Stimulated activated CD8-positive, alpha-beta memory T cell treated with anti-CD3 and anti-CD28 coated beads, Interleukin-7, amount 100 ng/mL, for 48 hours (primary cell): ENCODE results near the gene GK.
"Not testable (repeated sequence)": the region's sequence is repeated elsewhere in the genome, so short reads cannot be mapped to it uniquely, and the experiment has no call there.

Experiments used
- DNase-seq, 2 donors: peaks; one replicate each; pipeline ENCODE4 v3.0.0-alpha.2; 2020; ENCODE audit warnings: low read depth in 1 of 2; ENCODE audit errors: extremely low read depth in 1 of 2

The GK gene

GRCh38 chrX:30652527-30653414 is 452 bp upstream of the GK start:
- peak; percentile 86 to 87 for DNase-seq

- DNase-seq: not testable (repeated sequence)
Observed at GRCh38 chrX:30654386-30654785, 1.2 kb downstream of the GK start.

- DNase-seq: no peak
Observed at GRCh38 chrX:30654989-30655607, 1.9 kb downstream of the GK start.

- DNase-seq: no peak
Observed at GRCh38 chrX:30655991-30656390, 2.8 kb downstream of the GK start.

- no peak for DNase-seq
Observed at GRCh38 chrX:30657196-30658161, 4.3 kb downstream of the GK start.

- no peak for DNase-seq
Observed at GRCh38 chrX:30659421-30659820, 6.2 kb downstream of the GK start.

- no peak for DNase-seq
Observed at GRCh38 chrX:30661228-30661627, 8.0 kb downstream of the GK start.

GRCh38 chrX:30663322-30663721 is 10.1 kb downstream of the GK start:
- DNase-seq: no peak

GRCh38 chrX:30665471-30665870 is 12.2 kb downstream of the GK start:
- no peak for DNase-seq

GRCh38 chrX:30666094-30666493 is 12.9 kb downstream of the GK start:
- no peak for DNase-seq

- no peak for DNase-seq
Observed at GRCh38 chrX:30668581-30668980, 15.4 kb downstream of the GK start.

GRCh38 chrX:30671189-30671588 is 18.0 kb downstream of the GK start:
- DNase-seq: not testable (repeated sequence)

- no peak for DNase-seq
Observed at GRCh38 chrX:30673127-30673796, 20.0 kb downstream of the GK start.

- DNase-seq: no peak
Observed at GRCh38 chrX:30673884-30674598, 20.8 kb downstream of the GK start.

GRCh38 chrX:30674799-30675198 is 21.6 kb downstream of the GK start:
- no peak for DNase-seq

GRCh38 chrX:30679369-30679768 is 26.1 kb downstream of the GK start:
- DNase-seq: no peak

- no peak for DNase-seq
Observed at GRCh38 chrX:30680618-30681017, 27.4 kb downstream of the GK start.

GRCh38 chrX:30688641-30689040 is 35.4 kb downstream of the GK start:
- DNase-seq: no peak

GRCh38 chrX:30689116-30689515 is 35.9 kb downstream of the GK start:
- no peak for DNase-seq

GRCh38 chrX:30690330-30690729 is 37.1 kb downstream of the GK start:
- DNase-seq: no peak
